Astrocyte of the spinal cord (primary cell): Measurements from ENCODE around the gene PLEKHB1.
A peak's percentile ranks its signal among the peaks of the same experiment; 100 is the strongest.
"Not testable (repeated sequence)": the region's sequence is repeated elsewhere in the genome, so short reads cannot be mapped to it uniquely, and the experiment has no call there.

Experiments
- DNase-seq: peaks from one replicate; pipeline ENCODE4 v3.0.0; 2011; ENCODE audit warnings: low read depth, low spot score
- H3K4me3 ChIP-seq: 2 replicates; pipeline ENCODE4 v1.5.1; 2011; ENCODE audit warnings: low read depth, mild to moderate bottlenecking, low read length, moderate library complexity
- in situ Hi-C: cut with HindIII; loops from 2 replicates; pipeline ENCODE4 v1.10.0; 2017; ENCODE audit warnings: low sequenced_read_pairs
- TF ChIP-seq, protein P1 (sequence below): IDR thresholded peaks from 2 replicates; pipeline ENCODE4 v1.5.1; 2012; ENCODE audit warnings: low read depth, mild to moderate bottlenecking, low read length, inconsistent platforms

PLEKHB1 gene

DNA sequence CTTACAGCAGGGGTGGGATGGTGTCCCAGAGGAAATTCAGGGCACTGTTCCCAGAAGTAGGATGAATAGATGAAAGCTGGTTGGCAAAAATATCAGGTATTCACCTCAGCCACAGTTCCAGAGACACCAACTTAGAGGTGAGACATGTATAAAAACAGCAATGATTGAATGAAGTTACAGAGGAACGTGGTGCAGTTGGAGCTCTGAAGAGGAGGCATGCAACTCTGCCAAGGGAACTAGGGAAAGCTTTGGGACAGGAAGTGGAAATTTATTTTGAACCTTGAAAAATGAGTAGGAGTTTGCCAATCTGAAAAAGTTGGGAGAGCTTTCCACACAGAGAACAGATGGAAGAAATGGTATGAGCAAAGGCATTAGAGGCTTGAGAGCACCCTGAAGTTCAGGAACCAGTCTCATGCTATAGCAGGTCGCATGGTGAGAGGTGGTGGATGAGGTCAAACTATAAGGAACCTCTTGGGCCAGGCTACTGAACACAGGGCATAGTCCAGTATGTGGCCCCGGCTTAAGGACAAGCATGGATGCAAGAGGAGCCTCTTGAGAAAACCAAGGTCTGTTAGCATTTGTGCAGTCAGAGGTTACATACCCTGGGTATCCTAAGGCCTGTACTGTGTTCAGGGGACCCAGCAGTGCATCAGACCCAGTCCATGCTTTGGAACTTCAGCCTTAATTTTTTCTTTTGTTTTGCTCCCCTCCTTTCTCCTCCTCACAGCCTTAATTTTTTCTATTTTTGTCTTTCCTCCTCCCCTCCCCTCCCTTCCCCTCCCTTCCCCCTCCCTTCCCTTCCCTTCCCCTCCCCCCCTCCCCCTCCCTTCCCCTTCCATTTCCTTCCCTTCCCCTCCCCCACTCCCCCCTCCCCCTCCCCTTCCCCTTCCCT is 17.5 kb downstream of the PLEKHB1 start:
- no peak for DNase-seq
- no peak overlapping the region for H3K4me3 ChIP-seq
- in situ Hi-C loops = no loop called here
- TF ChIP-seq, protein P1, sequence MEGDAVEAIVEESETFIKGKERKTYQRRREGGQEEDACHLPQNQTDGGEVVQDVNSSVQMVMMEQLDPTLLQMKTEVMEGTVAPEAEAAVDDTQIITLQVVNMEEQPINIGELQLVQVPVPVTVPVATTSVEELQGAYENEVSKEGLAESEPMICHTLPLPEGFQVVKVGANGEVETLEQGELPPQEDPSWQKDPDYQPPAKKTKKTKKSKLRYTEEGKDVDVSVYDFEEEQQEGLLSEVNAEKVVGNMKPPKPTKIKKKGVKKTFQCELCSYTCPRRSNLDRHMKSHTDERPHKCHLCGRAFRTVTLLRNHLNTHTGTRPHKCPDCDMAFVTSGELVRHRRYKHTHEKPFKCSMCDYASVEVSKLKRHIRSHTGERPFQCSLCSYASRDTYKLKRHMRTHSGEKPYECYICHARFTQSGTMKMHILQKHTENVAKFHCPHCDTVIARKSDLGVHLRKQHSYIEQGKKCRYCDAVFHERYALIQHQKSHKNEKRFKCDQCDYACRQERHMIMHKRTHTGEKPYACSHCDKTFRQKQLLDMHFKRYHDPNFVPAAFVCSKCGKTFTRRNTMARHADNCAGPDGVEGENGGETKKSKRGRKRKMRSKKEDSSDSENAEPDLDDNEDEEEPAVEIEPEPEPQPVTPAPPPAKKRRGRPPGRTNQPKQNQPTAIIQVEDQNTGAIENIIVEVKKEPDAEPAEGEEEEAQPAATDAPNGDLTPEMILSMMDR = no peak

DNA sequence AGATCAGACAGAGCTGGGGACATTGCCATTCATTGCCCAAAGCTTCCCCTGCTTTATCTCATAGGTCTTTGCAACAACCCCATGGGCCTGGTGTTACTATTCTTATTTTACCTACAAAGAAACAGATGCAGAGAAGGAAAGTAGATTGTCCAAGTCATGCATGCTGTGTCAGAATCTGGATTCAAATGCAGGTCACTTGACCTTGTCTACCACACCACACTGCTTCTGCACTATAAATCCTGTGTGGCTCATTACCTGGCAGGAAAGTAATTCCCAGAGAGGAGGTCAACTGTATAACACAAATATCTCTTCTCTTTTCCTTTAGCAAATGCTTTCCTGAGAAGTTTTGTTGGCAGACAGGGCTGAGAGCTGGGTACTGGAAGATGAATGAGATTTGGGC is 18.5 kb downstream of the PLEKHB1 start:
- in situ Hi-C loops = no loop called here
- DNase-seq = no peak
- TF ChIP-seq, protein P1 = no peak
- H3K4me3 ChIP-seq = no peak overlapping the region

DNA sequence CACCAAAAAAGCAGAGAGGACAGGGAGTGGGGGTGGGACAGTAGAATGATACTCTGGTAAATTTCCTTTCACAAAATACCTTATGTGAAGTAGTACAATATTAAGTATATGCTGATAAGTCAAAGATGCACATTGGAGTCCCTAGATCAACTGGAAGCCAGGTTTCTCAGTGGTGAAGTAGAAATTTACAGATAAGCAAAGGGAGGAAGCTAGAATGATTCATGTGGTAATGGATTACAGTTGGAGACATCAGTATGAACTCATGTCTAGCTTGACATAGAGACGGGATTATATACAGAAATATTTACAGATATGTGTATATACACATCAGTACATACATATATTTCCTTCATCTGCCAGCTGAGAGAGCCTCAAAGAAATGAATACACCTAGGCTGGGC is 21.5 kb downstream of the PLEKHB1 start:
- no peak for DNase-seq
- in situ Hi-C loops = no loop called here
- no peak overlapping the region for H3K4me3 ChIP-seq
- TF ChIP-seq, protein P1 = no peak

DNA sequence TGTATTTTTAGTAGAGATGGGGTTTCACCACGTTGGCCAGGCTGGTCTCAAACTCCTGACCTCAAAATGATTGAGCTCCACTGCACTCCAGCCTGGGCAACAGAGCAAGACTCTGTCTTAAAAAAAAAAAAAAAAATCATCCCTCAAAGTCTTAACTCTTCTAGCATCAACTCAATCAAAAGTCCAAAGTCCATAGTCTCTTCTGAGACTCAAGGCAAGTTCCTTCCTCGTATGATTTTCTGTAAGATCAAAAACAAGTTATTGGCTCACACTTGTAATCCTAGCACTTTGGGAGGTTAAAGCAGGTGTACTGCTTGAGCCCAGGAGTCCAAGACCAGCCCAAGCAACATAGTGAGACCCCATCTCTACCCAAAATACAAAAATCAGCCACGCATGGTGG is 24.4 kb downstream of the PLEKHB1 start:
- in situ Hi-C loops = no loop called here
- H3K4me3 ChIP-seq = no peak overlapping the region
- TF ChIP-seq, protein P1 = no peak
- no peak for DNase-seq

DNA sequence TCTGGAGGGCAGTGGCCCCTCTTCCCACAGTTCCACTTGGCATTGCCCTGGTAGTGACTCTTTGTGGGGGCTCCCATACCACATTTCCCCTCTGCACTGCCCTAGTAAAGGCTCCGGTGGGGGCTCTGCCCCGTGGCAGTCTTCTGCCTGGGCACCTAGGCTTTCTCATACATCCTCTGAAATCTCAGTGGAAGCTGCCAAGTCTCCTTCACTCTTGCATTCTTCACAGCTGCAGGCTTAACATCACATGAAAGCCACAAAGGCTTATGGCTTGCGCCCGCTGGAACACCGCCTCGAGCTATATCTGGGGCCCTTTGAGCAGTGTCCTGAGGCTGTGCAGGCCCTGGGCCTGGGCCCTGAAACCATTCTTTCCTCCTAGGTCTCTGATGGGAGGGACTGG is 25.3 kb downstream of the PLEKHB1 start:
- in situ Hi-C loops = no loop called here
- peak; percentile 5 for DNase-seq
- TF ChIP-seq, protein P1 = no peak
- no peak overlapping the region for H3K4me3 ChIP-seq

DNA sequence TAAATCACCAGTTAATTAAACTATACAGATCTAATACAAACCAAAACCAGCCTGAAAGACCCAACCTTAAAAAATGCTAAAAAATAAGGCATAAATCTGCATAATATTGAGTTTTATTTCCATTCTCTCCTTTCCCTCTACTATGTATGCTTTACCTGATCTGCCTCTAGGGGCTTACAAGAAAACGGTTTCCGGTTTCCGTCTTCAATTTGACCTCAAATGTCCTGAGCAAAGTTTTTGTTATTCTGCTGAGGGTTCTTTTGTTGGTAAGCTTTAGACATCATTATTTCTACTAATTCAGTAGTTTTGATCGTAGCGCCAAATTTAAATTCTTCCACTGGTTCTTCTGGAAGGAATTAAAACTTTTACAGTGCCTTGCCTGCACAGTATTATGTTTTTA is 30.2 kb downstream of the PLEKHB1 start:
- DNase-seq, H3K4me3 ChIP-seq, in situ Hi-C loops: not testable (repeated sequence)

DNA sequence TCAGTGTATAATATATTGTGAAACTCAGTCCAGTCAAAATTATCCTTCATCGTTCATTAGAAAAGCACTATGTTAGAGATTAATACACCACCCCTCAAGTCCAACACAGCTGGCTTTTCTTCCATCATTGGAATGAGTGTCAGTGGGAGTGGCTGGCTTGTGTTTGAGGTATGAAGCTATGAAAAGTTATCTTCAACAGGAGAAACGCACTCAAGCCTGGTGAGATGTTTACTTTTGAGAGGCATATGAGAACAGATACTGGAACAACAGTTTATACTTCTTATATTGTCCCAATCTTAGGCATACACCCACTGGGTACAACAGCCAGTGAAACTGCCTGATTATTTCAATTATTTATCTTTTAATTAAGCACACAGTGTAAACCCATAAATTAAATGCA is 34.3 kb downstream of the PLEKHB1 start:
- H3K4me3 ChIP-seq = no peak overlapping the region
- TF ChIP-seq, protein P1 = no peak
- no peak for DNase-seq
- in situ Hi-C loops = no loop called here
